Measurements from ENCODE around the gene TCEA2.
"Not testable (repeated sequence)": the region's sequence is repeated elsewhere in the genome, so short reads cannot be mapped to it uniquely, and the experiment has no call there.

The TCEA2 gene

DNA sequence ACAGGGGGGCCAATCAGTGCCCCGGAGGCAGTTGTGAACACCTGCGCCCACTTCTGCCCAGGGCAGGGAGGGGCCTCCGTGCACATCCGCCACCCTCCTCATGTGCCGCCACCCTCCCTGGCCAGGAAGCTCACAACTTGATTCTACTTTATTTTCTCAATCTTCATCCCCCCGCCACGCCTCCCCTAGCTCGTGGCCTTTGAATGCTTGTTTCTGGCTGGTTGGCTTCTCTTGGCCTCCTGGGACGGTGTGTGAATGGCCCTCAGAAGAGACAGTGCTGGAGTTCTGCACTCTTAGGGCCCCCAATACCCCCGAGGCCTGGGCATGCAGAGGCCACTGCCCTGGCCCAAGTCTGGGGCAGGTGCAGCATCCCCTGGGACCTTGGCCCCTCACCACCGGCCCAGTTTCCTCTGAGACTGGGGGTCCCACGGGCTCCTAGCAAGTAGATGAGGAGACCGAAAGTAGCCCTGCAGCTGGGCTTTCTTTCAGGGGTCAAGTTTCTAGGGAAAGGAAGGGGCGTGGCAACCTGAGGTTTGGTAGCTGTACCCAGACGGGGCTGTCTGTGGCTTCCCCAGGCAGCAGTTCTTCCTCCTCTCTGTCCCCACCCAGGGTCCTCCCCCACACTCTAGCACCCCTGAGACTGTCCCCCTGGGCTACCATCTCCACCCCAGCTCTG lies 15.0 kb downstream of the TCEA2 start:
- peak; percentile 38 for DNase-seq (ENCODE audit: low read depth)

DNA sequence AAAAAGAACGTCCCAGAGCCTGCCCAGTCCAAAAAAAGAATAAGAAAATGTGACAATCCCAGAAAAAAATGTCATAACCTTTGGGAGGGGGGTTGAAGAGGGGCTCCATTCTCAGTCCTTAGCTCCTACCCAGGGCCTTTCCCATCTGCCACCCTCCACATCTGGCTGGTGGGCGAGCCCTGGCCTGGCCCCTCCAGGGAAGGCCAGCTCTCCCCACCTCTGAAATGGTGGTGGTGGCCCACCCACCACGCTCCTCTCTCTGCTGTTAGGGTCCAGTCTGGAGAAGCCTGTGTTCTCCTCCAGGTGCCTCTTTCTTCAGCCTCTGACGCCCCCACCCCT lies 15.9 kb downstream of the TCEA2 start:
- DNase-seq (ENCODE audit: low read depth), result no peak

DNA sequence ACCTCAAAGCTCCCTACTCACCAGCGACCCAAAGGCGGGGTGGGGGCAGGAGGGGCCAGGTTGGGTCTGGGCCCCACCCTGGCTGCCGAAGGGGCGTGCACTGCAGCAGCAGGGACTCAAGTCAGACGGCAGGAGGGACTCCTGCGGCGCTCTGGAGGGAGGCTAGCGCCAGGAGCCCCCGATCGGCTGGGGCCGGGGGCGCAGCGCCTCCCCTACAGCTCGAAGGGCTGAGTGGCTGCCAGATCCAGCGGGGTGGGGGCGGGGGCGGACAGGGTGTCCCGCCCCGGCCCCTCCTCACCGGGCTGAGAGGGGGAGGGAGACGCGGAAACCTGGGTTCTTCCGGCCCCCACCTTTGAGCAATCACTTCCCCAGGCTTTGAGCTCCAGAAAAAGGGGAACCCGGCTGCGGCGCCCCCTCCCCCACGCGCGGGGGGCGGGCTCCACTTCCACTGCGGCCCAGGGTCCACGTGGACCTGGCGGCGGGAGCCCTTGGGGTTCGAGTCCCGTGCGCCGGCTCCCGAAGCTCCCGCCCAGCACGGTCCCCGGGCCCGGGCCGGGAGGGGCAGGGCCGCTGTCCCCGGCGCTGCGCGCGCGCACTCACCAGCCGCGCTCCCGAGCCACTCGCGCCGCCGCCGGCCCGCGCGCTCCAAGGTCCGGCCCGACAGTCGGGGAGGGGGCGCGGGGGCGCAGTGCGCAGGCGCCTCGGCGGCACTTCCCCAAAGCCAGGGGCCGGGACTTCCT lies 16.4 kb downstream of the TCEA2 start, which contains the start of gene RGS19:
TSS of gene RGS19 (minus strand) at position 246 of the 740 bp plus-strand sequence. CDS start 2,632 bp downstream, outside the sequence.
- peak; percentile 61 for DNase-seq (ENCODE audit: low read depth)

DNA sequence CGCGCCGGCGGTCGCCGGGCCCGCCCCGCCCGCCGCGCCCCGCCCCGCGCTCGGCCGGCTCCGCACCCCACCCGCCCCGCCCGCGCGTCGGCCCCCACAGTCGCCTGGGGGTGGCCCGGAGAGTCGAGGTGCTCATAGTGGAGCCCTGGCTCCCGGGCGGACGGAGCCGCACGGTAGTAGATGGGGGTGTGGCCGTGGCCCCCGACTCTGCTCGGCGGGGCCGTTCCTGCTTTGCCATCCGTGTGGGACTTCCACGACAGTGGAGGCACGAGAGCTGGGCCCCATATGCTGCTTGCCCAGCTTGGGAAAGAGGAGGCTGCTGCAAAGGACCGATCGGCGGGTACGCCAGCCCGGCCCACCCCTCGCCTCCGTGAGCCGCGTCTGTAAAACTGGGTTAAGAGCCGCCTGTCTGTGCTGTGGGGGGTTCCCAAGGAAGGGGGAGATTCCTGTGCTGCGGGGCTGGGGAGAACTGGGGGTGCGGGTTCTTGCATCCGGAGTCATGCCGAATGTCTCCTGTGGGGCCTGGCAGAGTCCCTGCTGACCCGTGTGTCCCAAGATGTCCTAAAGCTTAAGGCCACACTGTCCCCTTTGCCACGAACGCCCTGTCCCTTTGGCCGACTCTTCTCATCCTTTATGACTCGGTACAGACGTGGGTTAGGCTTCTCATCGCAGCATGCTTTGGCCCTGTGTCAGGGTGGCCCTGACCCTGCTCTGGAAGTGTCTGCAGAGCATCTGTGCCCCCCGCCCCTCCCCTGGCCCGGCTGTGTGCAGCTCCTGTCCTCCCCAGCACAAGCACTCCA lies 17.2 kb downstream of the TCEA2 start, which contains the start of gene OPRL1:
TSS of gene OPRL1 (plus strand) at position 70 of the 800 bp plus-strand sequence. CDS start 12,639 bp downstream, outside the sequence.
- DNase-seq (ENCODE audit: low read depth), result peak; percentile 49

DNA sequence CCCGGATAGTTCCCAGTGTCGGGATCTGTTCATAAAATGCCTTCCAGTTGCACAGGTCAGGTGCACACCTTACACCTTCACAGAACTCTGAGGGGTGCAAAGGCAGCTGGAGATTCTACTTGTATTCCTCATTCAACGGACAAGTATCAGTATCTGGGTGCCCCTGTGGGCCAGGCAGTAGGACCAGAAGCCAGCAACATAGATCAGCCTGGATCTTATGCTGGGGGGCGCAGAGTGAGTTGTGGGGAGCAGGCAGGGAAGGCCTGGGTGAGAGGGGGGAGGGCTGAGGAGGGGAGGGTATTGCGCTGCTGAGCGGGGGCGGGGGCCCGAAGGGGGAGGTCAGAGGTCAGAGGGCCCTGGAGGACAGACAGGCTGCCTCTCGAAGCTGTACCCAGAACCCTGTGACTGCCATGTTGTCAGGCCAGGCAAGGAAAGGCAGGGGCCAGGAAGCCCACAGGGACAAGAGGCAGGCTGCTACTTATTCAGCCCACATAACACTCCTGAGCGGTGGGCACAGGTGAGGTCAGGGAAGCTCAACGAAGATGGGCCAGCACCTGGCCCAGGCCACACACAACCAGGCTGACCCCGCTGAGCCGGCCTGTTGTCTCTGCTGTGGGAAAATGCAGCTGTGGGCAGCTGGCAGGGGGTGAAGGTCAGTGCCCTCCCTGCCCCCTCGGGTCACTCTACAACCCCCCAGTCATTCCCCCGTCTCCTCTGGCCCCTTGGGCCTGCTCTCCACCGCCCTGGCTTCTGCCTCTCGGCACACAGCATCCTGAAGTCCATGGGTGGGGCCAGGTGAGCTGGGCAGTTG lies 18.0 kb downstream of the TCEA2 start:
- no peak for DNase-seq (ENCODE audit: low read depth)

DNA sequence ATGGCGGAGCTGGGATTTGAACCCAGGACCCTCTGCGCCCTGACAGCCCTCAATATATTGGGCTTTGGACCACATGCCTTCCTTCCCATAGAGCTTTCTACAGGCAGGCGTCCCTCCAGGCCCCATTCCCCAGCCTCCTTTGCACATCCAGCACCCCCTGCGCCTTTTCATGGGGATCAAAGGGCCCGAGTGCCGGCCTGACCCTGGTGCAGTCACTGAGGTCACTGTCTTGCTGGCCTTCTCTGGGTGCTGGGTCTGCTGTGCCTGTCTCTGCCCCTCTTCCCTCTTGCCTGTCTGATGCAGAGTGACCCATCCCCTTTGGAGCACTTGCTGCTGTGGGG lies 18.6 kb downstream of the TCEA2 start:
- no peak for DNase-seq (ENCODE audit: low read depth)

DNA sequence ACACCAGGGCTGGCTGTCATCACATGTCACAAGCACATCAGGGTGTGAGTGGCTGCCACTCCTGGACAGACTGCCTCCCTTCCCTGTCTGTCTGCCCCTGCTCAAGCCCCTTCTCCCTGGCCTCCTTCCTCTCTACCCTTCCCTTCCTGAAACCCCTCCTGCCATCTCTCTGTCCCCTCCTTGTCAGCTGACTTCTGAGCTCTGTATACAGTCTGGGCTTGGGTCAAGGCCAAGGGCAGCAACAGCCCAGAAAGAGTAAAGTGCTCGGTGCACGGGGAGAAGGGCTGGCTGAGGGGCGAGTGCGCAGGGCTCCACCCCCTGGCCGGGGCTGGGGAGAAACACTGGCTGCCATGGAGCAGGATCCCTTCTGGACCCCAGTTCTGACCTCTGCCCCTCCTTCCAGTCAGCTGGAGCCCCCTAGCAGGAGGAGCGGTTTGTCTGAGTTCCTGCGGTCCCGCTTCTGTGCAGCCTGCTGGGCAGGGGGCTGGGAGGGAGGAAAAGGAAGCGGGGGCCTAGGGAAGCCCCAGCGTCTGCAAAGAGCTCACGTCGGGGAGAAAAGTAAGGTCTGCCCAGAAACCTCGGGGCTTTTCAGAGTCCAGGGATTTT lies 19.2 kb downstream of the TCEA2 start:
- no peak for DNase-seq (ENCODE audit: low read depth)

DNA sequence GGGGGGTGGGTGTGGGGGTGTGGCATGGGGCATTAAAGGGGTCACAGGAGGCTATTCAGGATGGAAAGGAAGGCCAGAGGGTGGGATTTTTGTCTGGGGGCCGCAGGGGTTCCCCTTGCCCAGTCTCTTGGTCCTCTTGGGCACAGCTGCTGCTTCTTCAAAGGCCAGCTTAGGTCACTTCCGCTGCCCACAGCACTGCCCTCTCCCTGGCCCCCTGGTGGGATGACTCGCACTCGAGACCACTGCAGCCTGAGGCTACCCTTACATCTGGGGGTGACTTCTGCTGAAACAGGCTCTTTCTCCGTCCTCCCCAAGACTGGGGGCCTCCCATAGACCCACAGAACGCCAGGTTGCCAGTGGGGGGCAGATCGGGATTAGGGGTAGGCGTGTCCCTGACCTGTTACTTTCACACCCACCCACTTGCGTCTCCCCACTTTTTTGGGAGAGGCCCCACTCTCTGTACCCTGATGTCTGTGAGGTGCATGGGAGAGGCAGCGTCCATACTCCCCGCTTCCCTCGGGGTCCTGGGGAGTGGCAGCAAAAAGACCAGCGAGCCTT lies 19.9 kb downstream of the TCEA2 start:
- DNase-seq (ENCODE audit: low read depth), result no peak

DNA sequence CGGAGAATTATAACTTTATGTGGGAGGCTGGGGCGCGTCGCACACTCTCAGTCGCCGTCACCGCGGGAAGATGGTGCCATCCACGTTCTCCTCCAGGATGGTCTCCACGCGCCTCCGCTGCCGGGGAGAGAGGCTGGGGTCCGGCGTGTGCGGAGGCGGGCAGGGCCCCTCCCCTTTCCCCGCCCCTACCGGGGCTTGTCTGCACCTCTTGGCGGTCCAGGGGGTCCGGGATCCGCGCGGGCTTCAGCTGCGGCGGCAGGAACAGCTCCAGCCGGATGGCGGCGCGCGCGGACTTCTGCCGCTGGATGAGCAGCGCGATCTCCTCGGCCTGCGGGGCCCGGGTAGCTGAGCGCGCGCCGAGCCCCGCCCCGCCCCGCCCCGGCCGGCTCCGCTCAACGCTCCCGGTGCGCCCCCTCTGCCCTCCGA lies 20.4 kb downstream of the TCEA2 start:
- DNase-seq (ENCODE audit: low read depth), result peak; percentile 45

DNA sequence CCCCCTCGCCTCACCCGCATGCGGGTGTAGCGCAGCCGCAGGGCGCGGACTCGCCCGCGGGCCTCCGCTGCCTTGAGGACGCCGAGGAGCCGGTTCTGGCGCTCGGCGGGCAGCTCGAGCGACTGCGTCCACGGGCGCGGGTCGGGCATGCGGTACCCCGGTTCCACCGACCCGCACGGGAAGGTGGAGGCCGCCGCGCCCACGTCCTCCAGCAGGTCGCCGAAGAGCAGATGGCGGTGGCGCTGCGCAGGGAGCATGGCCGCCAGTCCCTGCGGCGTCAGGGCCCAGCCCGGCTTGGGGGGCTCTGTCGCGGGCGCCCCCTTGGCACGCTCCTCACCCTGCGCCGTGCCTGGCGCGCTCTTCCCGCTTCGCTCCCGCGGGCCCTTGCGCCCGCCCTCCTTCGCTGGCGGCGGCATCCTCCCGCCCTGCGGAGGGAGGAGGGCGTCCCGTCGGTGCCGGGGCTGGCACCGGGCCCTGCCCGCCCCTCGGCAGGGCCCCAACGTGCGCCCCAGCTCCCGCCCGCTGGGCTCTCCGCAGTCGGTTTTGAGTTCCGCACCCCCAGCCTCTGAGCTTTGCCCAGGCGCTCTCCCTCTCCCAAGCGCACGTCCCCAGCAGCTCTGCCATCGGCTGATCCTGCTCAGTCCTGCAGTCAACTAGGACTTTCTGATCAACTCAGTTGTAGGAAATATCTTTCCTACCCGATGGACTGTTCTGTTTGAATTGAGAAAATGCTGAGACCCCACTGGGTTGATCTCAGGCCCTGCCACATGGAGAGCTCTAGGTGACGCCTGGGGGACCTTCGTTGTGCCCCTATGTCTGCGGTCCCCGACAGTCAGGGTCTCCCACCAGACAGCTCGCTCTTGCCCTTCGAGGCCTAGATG lies 21.0 kb downstream of the TCEA2 start, which contains the start of gene LKAAEAR1:
TSS of gene LKAAEAR1 (minus strand) at position 595 of the 881 bp plus-strand sequence. CDS start at position 416, 179 bp downstream.
- no peak for DNase-seq (ENCODE audit: low read depth)

DNA sequence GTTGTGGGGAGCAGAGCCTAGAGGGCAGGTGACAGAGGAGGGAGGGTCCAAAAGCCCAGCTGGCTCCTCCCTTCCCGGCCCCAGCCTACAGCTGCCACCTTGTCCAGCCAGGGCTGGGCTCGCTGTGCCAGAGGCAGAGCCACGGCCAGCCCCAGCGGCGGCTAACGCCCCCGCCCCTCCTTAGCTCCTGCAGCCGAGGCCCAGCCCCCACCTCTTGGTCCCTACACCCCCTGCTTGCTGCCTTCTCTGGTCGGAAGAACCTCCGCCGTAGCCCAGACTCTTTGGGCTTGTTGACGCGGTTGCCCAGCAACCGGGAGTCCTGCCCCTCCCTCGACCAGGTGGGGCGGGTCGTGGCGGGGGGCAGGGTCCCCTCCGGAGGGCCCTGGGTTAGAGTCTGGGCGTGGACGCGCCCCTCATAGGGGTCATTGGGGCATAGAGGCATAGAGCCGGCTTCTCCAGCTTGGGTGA lies 21.7 kb downstream of the TCEA2 start:
- DNase-seq (ENCODE audit: low read depth), result no peak

DNA sequence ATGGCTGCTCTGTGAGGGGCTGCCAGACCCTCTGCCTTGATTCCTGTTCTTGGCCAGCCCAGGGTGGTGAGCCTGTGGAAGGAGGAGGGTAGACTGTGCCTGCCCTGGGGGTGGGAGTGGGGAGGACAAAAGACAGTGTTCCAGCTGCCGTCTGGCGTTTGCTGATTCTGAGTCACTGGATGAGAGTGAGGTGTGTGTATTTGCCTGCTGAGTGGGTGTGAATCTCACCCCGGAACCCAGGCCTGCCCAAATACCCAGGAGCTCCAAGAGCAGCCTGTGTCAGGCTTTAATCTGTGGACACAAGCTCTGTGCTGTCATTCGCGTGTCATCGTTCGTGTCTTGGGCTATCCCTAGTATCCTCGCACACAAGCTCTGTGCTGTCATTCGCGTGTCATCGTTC lies 23.8 kb downstream of the TCEA2 start:
- DNase-seq (ENCODE audit: low read depth), result no peak

DNA sequence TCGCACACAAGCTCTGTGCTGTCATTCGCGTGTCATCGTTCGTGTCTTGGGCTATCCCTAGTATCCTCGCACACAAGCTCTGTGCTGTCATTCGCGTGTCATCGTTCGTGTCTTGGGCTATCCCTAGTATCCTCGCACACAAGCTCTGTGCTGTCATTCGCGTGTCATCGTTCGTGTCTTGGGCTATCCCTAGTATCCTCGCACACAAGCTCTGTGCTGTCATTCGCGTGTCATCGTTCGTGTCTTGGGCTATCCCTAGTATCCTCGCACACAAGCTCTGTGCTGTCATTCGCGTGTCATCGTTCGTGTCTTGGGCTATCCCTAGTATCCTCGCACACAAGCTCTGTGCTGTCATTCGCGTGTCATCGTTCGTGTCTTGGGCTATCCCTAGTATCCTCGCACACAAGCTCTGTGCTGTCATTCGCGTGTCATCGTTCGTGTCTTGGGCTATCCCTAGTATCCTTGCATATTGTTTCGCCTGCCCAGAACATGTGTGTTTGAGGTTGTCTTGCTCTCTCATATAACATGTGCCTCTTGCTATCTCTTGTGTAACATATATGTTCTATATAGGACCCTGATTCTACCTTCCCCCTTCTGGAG lies 24.3 kb downstream of the TCEA2 start:
- DNase-seq (ENCODE audit: low read depth), result not testable (repeated sequence)

DNA sequence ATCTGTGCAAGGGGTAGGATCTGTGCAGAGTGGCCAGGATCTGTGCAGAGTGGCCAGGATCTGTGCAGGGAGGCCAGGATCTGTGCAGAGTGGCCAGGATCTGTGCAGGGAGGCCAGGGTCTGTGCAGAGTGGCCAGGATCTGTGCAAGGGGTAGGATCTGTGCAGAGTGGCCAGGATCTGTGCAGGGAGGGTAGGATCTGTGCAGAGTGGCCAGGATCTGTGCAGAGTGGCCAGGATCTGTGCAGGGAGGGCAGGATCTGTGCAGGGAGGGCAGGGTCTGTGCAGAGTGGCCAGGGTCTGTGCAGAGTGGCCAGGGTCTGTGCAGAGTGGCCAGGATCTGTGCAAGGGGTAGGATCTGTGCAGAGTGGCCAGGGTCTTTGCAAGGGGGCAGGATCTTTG lies 25.6 kb downstream of the TCEA2 start:
- DNase-seq (ENCODE audit: low read depth), result not testable (repeated sequence)

DNA sequence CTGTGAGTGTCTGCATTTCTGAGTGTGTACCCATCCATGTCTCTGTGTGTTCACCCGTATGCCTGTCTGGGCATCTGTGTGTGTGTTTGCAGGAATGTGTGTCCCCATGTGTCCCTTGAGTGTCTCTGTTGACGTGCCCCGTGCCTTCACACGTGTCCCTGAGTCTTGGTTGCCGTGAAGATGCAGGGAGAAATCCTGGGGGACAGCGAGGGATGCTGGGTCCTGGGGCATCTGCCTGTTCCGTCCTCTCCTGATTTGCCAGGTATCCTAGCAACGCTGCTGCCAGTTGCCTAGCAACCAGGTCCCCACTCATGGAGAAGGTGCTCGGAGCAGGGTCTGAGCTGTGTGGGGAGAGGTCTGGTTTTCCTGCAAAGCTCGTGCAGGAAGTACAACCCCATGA lies 27.2 kb downstream of the TCEA2 start:
- DNase-seq (ENCODE audit: low read depth), result no peak

DNA sequence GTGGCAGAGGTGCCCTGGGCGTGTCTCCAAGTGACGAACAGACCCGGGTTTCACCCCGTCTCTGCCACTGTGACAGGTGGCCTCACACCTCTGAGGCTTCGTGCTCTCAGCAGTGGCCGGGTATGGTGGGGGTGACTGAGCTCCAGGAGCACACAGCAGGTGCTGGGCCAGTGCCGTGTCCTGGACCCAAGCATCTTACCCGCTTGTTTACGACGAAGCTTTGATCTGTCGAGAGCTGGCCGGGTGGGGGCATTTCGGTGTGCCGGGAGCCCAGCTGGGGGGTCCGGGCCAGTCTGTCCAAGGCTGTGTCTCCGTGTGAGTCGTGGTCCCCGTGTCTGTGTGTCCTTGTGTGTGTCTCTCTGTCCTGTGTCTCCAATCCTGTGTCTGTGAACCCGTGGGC lies 28.3 kb downstream of the TCEA2 start:
- DNase-seq (ENCODE audit: low read depth), result no peak

DNA sequence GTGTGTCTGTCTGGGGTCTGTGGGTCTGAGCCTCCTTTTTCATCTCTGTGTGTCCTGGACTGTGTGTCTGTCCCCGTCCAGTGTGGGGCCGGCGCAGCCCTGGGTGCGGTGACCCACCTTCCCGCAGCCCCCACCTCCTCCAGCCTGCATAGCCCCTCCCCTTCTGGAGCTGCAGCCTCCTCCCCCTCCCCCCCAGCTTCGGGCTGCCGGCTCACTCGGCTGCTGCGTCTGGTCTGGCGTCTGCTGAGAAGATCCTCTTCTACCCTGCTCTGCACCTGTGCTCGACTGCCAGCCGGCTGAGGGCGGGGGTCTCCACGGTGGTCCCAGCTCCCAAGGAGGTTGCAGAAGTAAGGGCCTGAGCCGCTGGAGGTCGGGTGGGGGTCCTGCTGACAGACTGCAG lies 28.8 kb downstream of the TCEA2 start:
- DNase-seq (ENCODE audit: low read depth), result no peak

DNA sequence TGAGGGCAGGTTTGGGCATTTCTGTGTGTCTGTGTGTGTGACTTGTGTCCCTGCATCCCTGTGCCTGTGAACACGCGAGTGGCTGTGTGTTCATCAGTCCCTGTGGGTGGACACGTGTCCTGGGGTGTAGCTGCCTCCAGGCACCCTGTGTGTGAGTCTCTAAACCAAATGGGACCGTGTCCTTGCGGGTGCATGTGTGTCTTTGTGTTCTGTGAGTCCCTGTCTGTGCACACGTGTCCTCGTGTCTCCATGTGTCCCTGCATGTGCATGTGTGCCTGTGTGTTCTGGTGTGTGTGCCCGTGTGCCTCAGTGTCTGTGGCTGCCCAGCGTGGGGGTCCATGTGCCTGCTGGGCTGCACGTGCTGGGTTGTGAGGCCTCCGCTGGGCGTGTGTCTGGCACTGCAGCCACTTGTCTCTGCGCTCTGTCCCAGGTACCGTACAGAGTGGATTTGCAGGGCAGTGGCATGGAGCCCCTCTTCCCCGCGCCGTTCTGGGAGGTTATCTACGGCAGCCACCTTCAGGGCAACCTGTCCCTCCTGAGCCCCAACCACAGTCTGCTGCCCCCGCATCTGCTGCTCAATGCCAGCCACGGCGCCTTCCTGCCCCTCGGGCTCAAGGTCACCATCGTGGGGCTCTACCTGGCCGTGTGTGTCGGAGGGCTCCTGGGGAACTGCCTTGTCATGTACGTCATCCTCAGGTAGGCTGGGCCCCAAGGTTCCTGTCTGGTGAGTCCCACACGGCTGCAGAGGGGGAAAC lies 29.4 kb downstream of the TCEA2 start:
- DNase-seq (ENCODE audit: low read depth), result no peak

All from T follicular helper cell (primary cell).